Mesenchymal stem cell (in vitro differentiated cells and primary cell): ENCODE data around the gene AKAP13. TPM values are rescaled to one million over a fixed set of nuclear protein-coding genes. Genes with fewer than 3 reads are reported as not detected.

Experiments used
- DNase-seq: peaks from one replicate; pipeline ENCODE4 v3.0.0-alpha.2; 2013
- H2AFZ ChIP-seq: one replicate; pipeline ENCODE4 v1.6.1; 2013; ENCODE audit warnings: low read depth, mild to moderate bottlenecking, control low read depth, inconsistent platforms, low read length, moderate library complexity
- H2AK5ac ChIP-seq: 2 replicates; pipeline ENCODE4 v1.6.1; 2013; ENCODE audit warnings: low read length, moderate library complexity, mild to moderate bottlenecking, inconsistent platforms; ENCODE audit not compliant: severe bottlenecking
- H2BK120ac ChIP-seq: one replicate; pipeline ENCODE4 v1.6.1; 2013; ENCODE audit warnings: low read depth, mild to moderate bottlenecking, inconsistent platforms, low read length, moderate library complexity
- H2BK12ac ChIP-seq, 2 experiments: one replicate each; pipeline ENCODE4 v1.6.1; 2013; ENCODE audit warnings: inconsistent platforms in 2 of 2, low read length in 2 of 2, mild to moderate bottlenecking in 2 of 2, moderate library complexity in 2 of 2, control low read depth in 1 of 2
- H2BK15ac ChIP-seq: one replicate; pipeline ENCODE4 v1.6.1; 2013; ENCODE audit warnings: mild to moderate bottlenecking, low read depth, inconsistent platforms; ENCODE audit not compliant: poor library complexity, severe bottlenecking
- H2BK5ac ChIP-seq: 2 replicates; pipeline ENCODE4 v1.6.1; 2013; ENCODE audit warnings: low read depth, mild to moderate bottlenecking, low read length, control low read depth, inconsistent platforms; ENCODE audit not compliant: poor library complexity, severe bottlenecking
- H3K14ac ChIP-seq, 2 experiments: one replicate each; pipeline ENCODE4 v1.6.1; 2013; ENCODE audit warnings: inconsistent platforms in 2 of 2, low read length in 2 of 2, control low read depth in 1 of 2, mild to moderate bottlenecking in 1 of 2, moderate library complexity in 1 of 2
- H3K18ac ChIP-seq, 2 experiments: one replicate each; pipeline ENCODE4 v1.6.1; 2013; ENCODE audit warnings: inconsistent platforms in 2 of 2, low read length in 2 of 2, control low read depth in 1 of 2, low read depth in 1 of 2, mild to moderate bottlenecking in 1 of 2
- H3K23ac ChIP-seq, 2 experiments: one replicate each; pipeline ENCODE4 v1.6.1; 2013; ENCODE audit warnings: inconsistent platforms in 2 of 2, low read length in 2 of 2, mild to moderate bottlenecking in 2 of 2, moderate library complexity in 2 of 2, control low read depth in 1 of 2
- H3K27ac ChIP-seq: 2 replicates; pipeline ENCODE4 v1.5.1; 2013; ENCODE audit warnings: mild to moderate bottlenecking, moderate library complexity, low read length, control low read depth, inconsistent platforms; ENCODE audit not compliant: poor library complexity, severe bottlenecking
- H3K27me3 ChIP-seq, 2 experiments: 2 replicates each; pipeline versions ENCODE4 v1.6.1 to v1.7.0; 2013; ENCODE audit warnings: low read length in 2 of 2, mild to moderate bottlenecking in 2 of 2, moderate library complexity in 2 of 2, control low read depth in 1 of 2, inconsistent platforms in 1 of 2; ENCODE audit not compliant: control insufficient read depth in 1 of 2, insufficient read depth in 1 of 2
- H3K36me3 ChIP-seq, 2 experiments: 2 replicates each; pipeline versions ENCODE4 v1.6.1 to v1.7.0; 2013; ENCODE audit warnings: low read length in 2 of 2, control low read depth in 1 of 2, inconsistent platforms in 1 of 2, low read depth in 1 of 2, mild to moderate bottlenecking in 1 of 2; ENCODE audit not compliant: insufficient read depth in 2 of 2, control insufficient read depth in 1 of 2
- H3K4ac ChIP-seq, 2 experiments: one replicate each; pipeline ENCODE4 v1.6.1; 2013; ENCODE audit warnings: inconsistent platforms in 2 of 2, low read length in 2 of 2, mild to moderate bottlenecking in 2 of 2, moderate library complexity in 2 of 2, control low read depth in 1 of 2, low read depth in 1 of 2
- H3K4me1 ChIP-seq: 2 replicates; pipeline ENCODE4 v1.6.1; 2013; ENCODE audit warnings: low read depth, low read length, control low read depth; ENCODE audit not compliant: control insufficient read depth, insufficient read depth
- H3K4me2 ChIP-seq: 2 replicates; pipeline ENCODE4 v1.6.1; 2013; ENCODE audit warnings: low read length, mild to moderate bottlenecking, inconsistent platforms; ENCODE audit not compliant: poor library complexity, severe bottlenecking
- H3K4me3 ChIP-seq, 2 experiments: 2 replicates each; pipeline versions ENCODE4 v1.5.1 to v1.7.0; 2013; ENCODE audit warnings: low read length in 2 of 2, mild to moderate bottlenecking in 2 of 2, control low read depth in 1 of 2, low read depth in 1 of 2; ENCODE audit not compliant: insufficient read depth in 1 of 2
- H3K79me1 ChIP-seq: replicated peaks from 2 replicates; pipeline ENCODE4 v1.6.1; 2013; ENCODE audit warnings: mild to moderate bottlenecking, control low read depth, low read length, inconsistent platforms; ENCODE audit not compliant: poor library complexity, severe bottlenecking
- H3K9ac ChIP-seq: 2 replicates; pipeline ENCODE4 v1.7.0; 2013; ENCODE audit warnings: mild to moderate bottlenecking, low read length, moderate library complexity
- H3K9me3 ChIP-seq: 2 replicates; pipeline ENCODE4 v1.7.0; 2013; ENCODE audit warnings: mild to moderate bottlenecking, low read length; ENCODE audit not compliant: control insufficient read depth
- H4K8ac ChIP-seq: one replicate; pipeline ENCODE4 v1.6.1; 2013; ENCODE audit warnings: inconsistent platforms, mild to moderate bottlenecking, low read length, moderate library complexity
- H4K91ac ChIP-seq: one replicate; pipeline ENCODE4 v1.6.1; 2013; ENCODE audit warnings: mild to moderate bottlenecking, low read length, inconsistent platforms
- WGBS: methylation state at CpG from one replicate; pipeline ENCODE4 v1.1.7; 2013; ENCODE audit warnings: mixed read lengths; 5-methylcytosine and 5-hydroxymethylcytosine counted together
- polyA plus RNA-seq, 2 experiments: library from polyadenylated mRNA; stranded (reverse); fragments of 200-250 nt; gene quantifications; one replicate each; pipeline ENCODE4 v1.2.3, GENCODE V29; 2013

Gene AKAP13
- polyA plus RNA-seq (2013, experiment 1 of 2): 16.4 TPM
- polyA plus RNA-seq (2013, experiment 2 of 2): 15.2 TPM

- Histone ChIP-seq H3K18ac (peak within 1 kb of the TSS; percentile 83 to 90), H3K4me2 (peak within 1 kb of the TSS; percentile 84), H2BK15ac (peak within 1 kb of the TSS; percentile 65), H3K27me3 (no peaks in the 10 kb centered on the region), H3K23ac (peak within 1 kb of the TSS in 1 of 2 experiments; percentile 80), H3K9me3 (no peaks in the 10 kb centered on the region), H2AK5ac (no peak within 1 kb of the TSS), H3K36me3 (no peaks in the 10 kb centered on the region), H3K4ac (peak within 1 kb of the TSS; percentile 57 to 75), H2BK5ac (peak within 1 kb of the TSS; percentile 66), H3K79me1 (no peaks in the 10 kb centered on the region), H3K9ac (peak within 1 kb of the TSS; percentile 85), H2AFZ (peak within 1 kb of the TSS; percentile 71), H3K4me1 (peaks cover 2% of the 10 kb centered on the region), H2BK12ac (peak within 1 kb of the TSS; percentile 83 to 95), H4K91ac (peak within 1 kb of the TSS; percentile 76), H3K14ac (peak within 1 kb of the TSS; percentile 4 to 84), H3K4me3 (peak within 1 kb of the TSS; percentile 88 to 90), H4K8ac (peak within 1 kb of the TSS; percentile 83), H3K27ac (peak within 1 kb of the TSS; percentile 90), H2BK120ac (peak within 1 kb of the TSS; percentile 71)
- under 1% methylated on average over 48 of the region's 54 CpGs for WGBS
- peak; percentile 99 for DNase-seq
Observed at GRCh38 chr15:85380217-85380811, at the start of gene AKAP13. AKAP13 (plus strand) TSS chr15:85380603; CDS start chr15:85485721, 105,118 bp downstream.

GRCh38 chr15:85330901-85331588, 49.4 kb upstream of the AKAP13 start:
- H2BK120ac ChIP-seq: peak overlapping the region; percentile 94

GRCh38 chr15:85331655-85332285, 48.6 kb upstream of the AKAP13 start:
- Histone ChIP-seq H3K27ac (peak overlapping the region; percentile 98), H3K4me3 (no peak overlapping the region), H3K27me3 (no peaks in the 10 kb centered on the region), H2BK5ac (peak overlapping the region; percentile 71), H3K4ac (peak overlapping the region; percentile 88 to 98), H3K18ac (peak overlapping the region; percentile 95 to 98), H3K23ac (no peak overlapping the region), H3K9ac (peak overlapping the region; percentile 86), H2AK5ac (peak overlapping the region; percentile 94), H2AFZ (peak overlapping the region; percentile 3), H3K36me3 (no peaks in the 10 kb centered on the region), H3K4me1 (peaks cover 20% of the 10 kb centered on the region), H3K14ac (peak overlapping the region in 1 of 2 experiments; percentile 74), H3K79me1 (no peaks in the 10 kb centered on the region), H3K9me3 (no peaks in the 10 kb centered on the region), H4K91ac (peak overlapping the region; percentile 65), H2BK15ac (peak overlapping the region; percentile 15), H2BK12ac (peak overlapping the region; percentile 95 to 96), H2BK120ac (peak overlapping the region; percentile 94), H3K4me2 (no peak overlapping the region), H4K8ac (peak overlapping the region; percentile 97)
- DNase-seq: no peak
- 89% methylated on average over 8 of the region's 8 CpGs for WGBS

More at GRCh38 chr15:85330901-85331588, 49.4 kb upstream of the AKAP13 start:
- peak overlapping the region; percentile 95 to 96 for H2BK12ac ChIP-seq
- peak; percentile 96 for DNase-seq
- H3K14ac ChIP-seq: peak overlapping the region in 1 of 2 experiments; percentile 74
- peak overlapping the region in 1 of 2 experiments; percentile 11 for H3K23ac ChIP-seq
- WGBS: 7% methylated on average over 14 of the region's 14 CpGs
- H2BK15ac ChIP-seq: peak overlapping the region; percentile 66
- H3K18ac ChIP-seq: peak overlapping the region; percentile 95 to 98
- peak overlapping the region; percentile 94 for H2AK5ac ChIP-seq
- no peaks in the 10 kb centered on the region for H3K27me3 ChIP-seq
- peaks cover 20% of the 10 kb centered on the region for H3K4me1 ChIP-seq
- H2AFZ ChIP-seq: peak overlapping the region; percentile 3
- H3K4me3 ChIP-seq: peak overlapping the region in 1 of 2 experiments; percentile 83
- H3K4ac ChIP-seq: peak overlapping the region; percentile 88 to 98
- H3K4me2 ChIP-seq: no peak overlapping the region
- peak overlapping the region; percentile 89 for H3K9ac ChIP-seq
- H3K27ac ChIP-seq: peak overlapping the region; percentile 98
- H2BK5ac ChIP-seq: peak overlapping the region; percentile 71
- peak overlapping the region; percentile 97 for H4K8ac ChIP-seq
- H3K9me3 ChIP-seq: no peaks in the 10 kb centered on the region
- no peaks in the 10 kb centered on the region for H3K79me1 ChIP-seq
- H3K36me3 ChIP-seq: no peaks in the 10 kb centered on the region
- peak overlapping the region; percentile 91 for H4K91ac ChIP-seq
